ENCODE results near the gene CPD. TPM values are rescaled to one million over a fixed set of nuclear protein-coding genes. Genes with fewer than 3 reads are reported as not detected.

The CPD gene
- total and polyA plus RNA-seq, 2 of the 13 experiments (the other 11 are each of a cell fraction or from before 2014, with no cell fraction given): 46.1 to 72.3 TPM

DNA sequence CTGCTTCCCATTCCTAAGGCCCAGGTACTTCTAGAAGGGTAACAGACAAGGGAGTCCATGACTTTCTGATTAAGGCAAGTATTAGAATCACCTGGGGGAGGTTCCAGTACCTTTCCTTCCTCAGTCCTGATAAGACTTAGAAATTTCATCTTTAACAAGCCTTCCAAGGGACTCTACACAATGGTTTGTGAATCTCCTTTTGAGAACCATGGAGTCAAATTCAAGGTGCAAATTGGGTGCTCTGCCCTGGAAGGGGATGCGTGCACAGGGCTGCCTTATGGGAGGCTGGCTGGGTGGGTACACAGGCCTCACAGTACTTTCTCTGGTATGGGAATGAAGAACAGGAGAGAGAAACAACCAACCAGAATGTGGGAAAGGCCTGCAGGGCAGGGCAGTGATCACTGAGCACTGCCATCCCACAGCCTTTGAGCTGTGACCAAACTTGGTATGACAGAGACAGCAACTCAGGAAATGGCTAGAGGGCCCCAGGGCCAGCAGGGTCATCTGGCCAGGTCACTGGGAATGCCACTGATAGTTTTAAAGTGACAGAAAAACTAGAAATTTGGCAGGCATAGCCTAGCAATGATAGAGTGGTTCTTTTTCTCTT lies 41.2 kb upstream of the CPD start (continued):
- no peak for TF ChIP-seq KLF16 (CRISPR knock-in tag; IDR thresholded peaks at IDR 0.05)
- TF ChIP-seq, protein P1, sequence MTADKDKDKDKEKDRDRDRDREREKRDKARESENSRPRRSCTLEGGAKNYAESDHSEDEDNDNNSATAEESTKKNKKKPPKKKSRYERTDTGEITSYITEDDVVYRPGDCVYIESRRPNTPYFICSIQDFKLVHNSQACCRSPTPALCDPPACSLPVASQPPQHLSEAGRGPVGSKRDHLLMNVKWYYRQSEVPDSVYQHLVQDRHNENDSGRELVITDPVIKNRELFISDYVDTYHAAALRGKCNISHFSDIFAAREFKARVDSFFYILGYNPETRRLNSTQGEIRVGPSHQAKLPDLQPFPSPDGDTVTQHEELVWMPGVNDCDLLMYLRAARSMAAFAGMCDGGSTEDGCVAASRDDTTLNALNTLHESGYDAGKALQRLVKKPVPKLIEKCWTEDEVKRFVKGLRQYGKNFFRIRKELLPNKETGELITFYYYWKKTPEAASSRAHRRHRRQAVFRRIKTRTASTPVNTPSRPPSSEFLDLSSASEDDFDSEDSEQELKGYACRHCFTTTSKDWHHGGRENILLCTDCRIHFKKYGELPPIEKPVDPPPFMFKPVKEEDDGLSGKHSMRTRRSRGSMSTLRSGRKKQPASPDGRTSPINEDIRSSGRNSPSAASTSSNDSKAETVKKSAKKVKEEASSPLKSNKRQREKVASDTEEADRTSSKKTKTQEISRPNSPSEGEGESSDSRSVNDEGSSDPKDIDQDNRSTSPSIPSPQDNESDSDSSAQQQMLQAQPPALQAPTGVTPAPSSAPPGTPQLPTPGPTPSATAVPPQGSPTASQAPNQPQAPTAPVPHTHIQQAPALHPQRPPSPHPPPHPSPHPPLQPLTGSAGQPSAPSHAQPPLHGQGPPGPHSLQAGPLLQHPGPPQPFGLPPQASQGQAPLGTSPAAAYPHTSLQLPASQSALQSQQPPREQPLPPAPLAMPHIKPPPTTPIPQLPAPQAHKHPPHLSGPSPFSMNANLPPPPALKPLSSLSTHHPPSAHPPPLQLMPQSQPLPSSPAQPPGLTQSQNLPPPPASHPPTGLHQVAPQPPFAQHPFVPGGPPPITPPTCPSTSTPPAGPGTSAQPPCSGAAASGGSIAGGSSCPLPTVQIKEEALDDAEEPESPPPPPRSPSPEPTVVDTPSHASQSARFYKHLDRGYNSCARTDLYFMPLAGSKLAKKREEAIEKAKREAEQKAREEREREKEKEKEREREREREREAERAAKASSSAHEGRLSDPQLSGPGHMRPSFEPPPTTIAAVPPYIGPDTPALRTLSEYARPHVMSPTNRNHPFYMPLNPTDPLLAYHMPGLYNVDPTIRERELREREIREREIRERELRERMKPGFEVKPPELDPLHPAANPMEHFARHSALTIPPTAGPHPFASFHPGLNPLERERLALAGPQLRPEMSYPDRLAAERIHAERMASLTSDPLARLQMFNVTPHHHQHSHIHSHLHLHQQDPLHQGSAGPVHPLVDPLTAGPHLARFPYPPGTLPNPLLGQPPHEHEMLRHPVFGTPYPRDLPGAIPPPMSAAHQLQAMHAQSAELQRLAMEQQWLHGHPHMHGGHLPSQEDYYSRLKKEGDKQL (CRISPR knock-in tag; IDR thresholded peaks at IDR 0.05; ENCODE audit: low read depth): no peak
- TF ChIP-seq CREB3 (CRISPR knock-in tag; IDR thresholded peaks at IDR 0.05): no peak
- TF ChIP-seq ARNT (IDR thresholded peaks at IDR 0.05): no peak
- no peak for TF ChIP-seq ZNF75D (CRISPR knock-in tag; IDR thresholded peaks at IDR 0.05; ENCODE audit: borderline replicate concordance)
- TF ChIP-seq TBL1XR1 (IDR thresholded peaks at IDR 0.05; ENCODE audit: borderline replicate concordance, low read length, partially characterized antibody): no peak
- TF ChIP-seq, protein P2, sequence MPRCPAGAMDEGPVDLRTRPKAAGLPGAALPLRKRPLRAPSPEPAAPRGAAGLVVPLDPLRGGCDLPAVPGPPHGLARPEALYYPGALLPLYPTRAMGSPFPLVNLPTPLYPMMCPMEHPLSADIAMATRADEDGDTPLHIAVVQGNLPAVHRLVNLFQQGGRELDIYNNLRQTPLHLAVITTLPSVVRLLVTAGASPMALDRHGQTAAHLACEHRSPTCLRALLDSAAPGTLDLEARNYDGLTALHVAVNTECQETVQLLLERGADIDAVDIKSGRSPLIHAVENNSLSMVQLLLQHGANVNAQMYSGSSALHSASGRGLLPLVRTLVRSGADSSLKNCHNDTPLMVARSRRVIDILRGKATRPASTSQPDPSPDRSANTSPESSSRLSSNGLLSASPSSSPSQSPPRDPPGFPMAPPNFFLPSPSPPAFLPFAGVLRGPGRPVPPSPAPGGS (CRISPR knock-in tag; IDR thresholded peaks at IDR 0.05): no peak; the same call in 1 of the 2 replicates
- TF ChIP-seq, protein P3, sequence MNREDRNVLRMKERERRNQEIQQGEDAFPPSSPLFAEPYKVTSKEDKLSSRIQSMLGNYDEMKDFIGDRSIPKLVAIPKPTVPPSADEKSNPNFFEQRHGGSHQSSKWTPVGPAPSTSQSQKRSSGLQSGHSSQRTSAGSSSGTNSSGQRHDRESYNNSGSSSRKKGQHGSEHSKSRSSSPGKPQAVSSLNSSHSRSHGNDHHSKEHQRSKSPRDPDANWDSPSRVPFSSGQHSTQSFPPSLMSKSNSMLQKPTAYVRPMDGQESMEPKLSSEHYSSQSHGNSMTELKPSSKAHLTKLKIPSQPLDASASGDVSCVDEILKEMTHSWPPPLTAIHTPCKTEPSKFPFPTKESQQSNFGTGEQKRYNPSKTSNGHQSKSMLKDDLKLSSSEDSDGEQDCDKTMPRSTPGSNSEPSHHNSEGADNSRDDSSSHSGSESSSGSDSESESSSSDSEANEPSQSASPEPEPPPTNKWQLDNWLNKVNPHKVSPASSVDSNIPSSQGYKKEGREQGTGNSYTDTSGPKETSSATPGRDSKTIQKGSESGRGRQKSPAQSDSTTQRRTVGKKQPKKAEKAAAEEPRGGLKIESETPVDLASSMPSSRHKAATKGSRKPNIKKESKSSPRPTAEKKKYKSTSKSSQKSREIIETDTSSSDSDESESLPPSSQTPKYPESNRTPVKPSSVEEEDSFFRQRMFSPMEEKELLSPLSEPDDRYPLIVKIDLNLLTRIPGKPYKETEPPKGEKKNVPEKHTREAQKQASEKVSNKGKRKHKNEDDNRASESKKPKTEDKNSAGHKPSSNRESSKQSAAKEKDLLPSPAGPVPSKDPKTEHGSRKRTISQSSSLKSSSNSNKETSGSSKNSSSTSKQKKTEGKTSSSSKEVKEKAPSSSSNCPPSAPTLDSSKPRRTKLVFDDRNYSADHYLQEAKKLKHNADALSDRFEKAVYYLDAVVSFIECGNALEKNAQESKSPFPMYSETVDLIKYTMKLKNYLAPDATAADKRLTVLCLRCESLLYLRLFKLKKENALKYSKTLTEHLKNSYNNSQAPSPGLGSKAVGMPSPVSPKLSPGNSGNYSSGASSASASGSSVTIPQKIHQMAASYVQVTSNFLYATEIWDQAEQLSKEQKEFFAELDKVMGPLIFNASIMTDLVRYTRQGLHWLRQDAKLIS (CRISPR knock-in tag; IDR thresholded peaks at IDR 0.05): no peak
- no peak for TF ChIP-seq ZNF33A (CRISPR knock-in tag; IDR thresholded peaks at IDR 0.05; ENCODE audit: borderline replicate concordance)
- no peak for TF ChIP-seq HCFC1 (IDR thresholded peaks at IDR 0.05; ENCODE audit: low read depth, low read length)
- TF ChIP-seq E2F5 (CRISPR knock-in tag; conservative IDR thresholded peaks at IDR 0.05): no peak
- TF ChIP-seq, protein P4, sequence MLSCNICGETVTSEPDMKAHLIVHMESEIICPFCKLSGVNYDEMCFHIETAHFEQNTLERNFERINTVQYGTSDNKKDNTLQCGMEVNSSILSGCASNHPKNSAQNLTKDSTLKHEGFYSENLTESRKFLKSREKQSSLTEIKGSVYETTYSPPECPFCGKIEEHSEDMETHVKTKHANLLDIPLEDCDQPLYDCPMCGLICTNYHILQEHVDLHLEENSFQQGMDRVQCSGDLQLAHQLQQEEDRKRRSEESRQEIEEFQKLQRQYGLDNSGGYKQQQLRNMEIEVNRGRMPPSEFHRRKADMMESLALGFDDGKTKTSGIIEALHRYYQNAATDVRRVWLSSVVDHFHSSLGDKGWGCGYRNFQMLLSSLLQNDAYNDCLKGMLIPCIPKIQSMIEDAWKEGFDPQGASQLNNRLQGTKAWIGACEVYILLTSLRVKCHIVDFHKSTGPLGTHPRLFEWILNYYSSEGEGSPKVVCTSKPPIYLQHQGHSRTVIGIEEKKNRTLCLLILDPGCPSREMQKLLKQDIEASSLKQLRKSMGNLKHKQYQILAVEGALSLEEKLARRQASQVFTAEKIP (CRISPR knock-in tag; IDR thresholded peaks at IDR 0.05; ENCODE audit: borderline replicate concordance): no peak
- TF ChIP-seq ZFP36L1 (CRISPR knock-in tag; IDR thresholded peaks at IDR 0.05): no peak
